T-cell (primary cell): ENCODE data around the gene PSENEN. TPM values are rescaled to one million over a fixed set of nuclear protein-coding genes. Genes with fewer than 3 reads are reported as not detected.
A peak's percentile ranks its signal among the peaks of the same experiment; 100 is the strongest.

Experiments
- ATAC-seq, 4 experiments: fragments of 200-7000 bp in 3 of 4; fragments of 150-1000 bp in 1 of 4; cut with Tn5 transposase; replicated peaks in 1 of 4; 1 replicate in 3 of 4; 2 replicates in 1 of 4; pipeline ENCODE4 v1.10.0; 2021; ENCODE audit warnings: moderate library complexity in 3 of 4, mild to moderate bottlenecking in 2 of 4, moderate number of reproducible peaks in 1 of 4
- CTCF ChIA-PET, 2 donors: fragments of 300-600 bp; sonication (Branson Sonifier 250); formaldehyde crosslinking; loops; one replicate each; lab custom pipeline; 2022; ENCODE audit warnings: antibody characterized with exemption in 2 of 2; lab: Charles Lee
- POLR2A ChIA-PET, 2 donors: fragments of 300-600 bp; sonication (Branson Sonifier 250); formaldehyde crosslinking; loops; one replicate each; lab custom pipeline; 2022; ENCODE audit warnings: antibody characterized with exemption in 2 of 2; lab: Charles Lee
- DNase-seq, 35 experiments: peaks; one replicate each; pipeline versions ENCODE4 v3.0.0 to v3.0.0-alpha.2; 2013 to 2023
- H3K27ac ChIP-seq: one replicate; pipeline ENCODE4 v1.5.1; 2013; ENCODE audit warnings: low read length
- H3K27me3 ChIP-seq, 2 experiments: replicated peaks in 1 of 2; 1 replicate in 1 of 2; 2 replicates in 1 of 2; pipeline versions ENCODE4 v1.6.1 to v1.7.0; 2013; ENCODE audit warnings: low read length in 1 of 2, mixed read lengths in 1 of 2; ENCODE audit not compliant: control insufficient read depth in 2 of 2, insufficient read depth in 2 of 2; ENCODE audit errors: extremely low read depth in 1 of 2
- H3K36me3 ChIP-seq, 2 donors: 1 replicate in 1 of 2; 2 replicates in 1 of 2; pipeline versions ENCODE4 v1.6.1 to v1.7.0; 2013; ENCODE audit warnings: low read length in 1 of 2; ENCODE audit not compliant: control insufficient read depth in 2 of 2, insufficient read depth in 1 of 2; ENCODE audit errors: extremely low read depth in 1 of 2
- H3K4me1 ChIP-seq, 2 experiments: 1 replicate in 1 of 2; 2 replicates in 1 of 2; pipeline versions ENCODE4 v1.6.1 to v1.7.0; 2013; ENCODE audit warnings: low read length in 2 of 2, mixed read lengths in 1 of 2; ENCODE audit not compliant: insufficient read depth in 2 of 2, control insufficient read depth in 1 of 2; ENCODE audit errors: extremely low read depth in 1 of 2
- H3K4me3 ChIP-seq, 2 donors: 1 replicate in 1 of 2; 2 replicates in 1 of 2; pipeline versions ENCODE4 v1.5.1 to v1.7.0; 2013; ENCODE audit warnings: mild to moderate bottlenecking in 2 of 2, low read length in 1 of 2, moderate library complexity in 1 of 2; ENCODE audit not compliant: control insufficient read depth in 1 of 2; ENCODE audit errors: extremely low read depth in 1 of 2
- H3K9me3 ChIP-seq: 2 replicates; pipeline ENCODE4 v1.7.0; 2013
- H3K27ac Mint-ChIP-seq, 2 donors: one replicate each; pipeline ENCODE4 v1.8.0; 2020 to 2021; ENCODE audit warnings: mild to moderate bottlenecking in 2 of 2, mixed read lengths in 2 of 2
- H3K27me3 Mint-ChIP-seq, 2 donors: one replicate each; pipeline ENCODE4 v1.8.0; 2021 to 2022; ENCODE audit warnings: mixed read lengths in 2 of 2
- H3K36me3 Mint-ChIP-seq: one replicate; pipeline ENCODE4 v1.8.0; 2021; ENCODE audit warnings: mixed read lengths
- H3K4me1 Mint-ChIP-seq, 3 donors: one replicate each; pipeline ENCODE4 v1.8.0; 2020 to 2022; ENCODE audit warnings: mixed read lengths in 3 of 3, mild to moderate bottlenecking in 1 of 3
- H3K4me3 Mint-ChIP-seq, 3 donors: one replicate each; pipeline ENCODE4 v1.8.0; 2020 to 2022; ENCODE audit warnings: mild to moderate bottlenecking in 3 of 3, mixed read lengths in 3 of 3, moderate library complexity in 3 of 3
- H3K9me3 Mint-ChIP-seq, 3 donors: one replicate each; pipeline ENCODE4 v1.8.0; 2020 to 2022; ENCODE audit warnings: mixed read lengths in 3 of 3
- WGBS: methylation state at CpG from one replicate; pipeline ENCODE4 v1.1.5; 2013; ENCODE audit warnings: missing lambda C conversion rate; ENCODE audit not compliant: insufficient coverage; 5-methylcytosine and 5-hydroxymethylcytosine counted together
- total RNA-seq, 35 experiments: library from RNA in 6 of 35; stranded (reverse) in 6 of 35; fragments of 120-200 nt in 1 of 35; gene quantifications; one replicate each; pipeline versions ENCODE4 v1.2.1 to v1.2.4 and lab custom pipeline; 2013 to 2026

Gene PSENEN
- total RNA-seq, 5 donors from 2014 or later (not counting 1 experiment from before 2014, with no cell fraction given) = 21.2 to 33.5 (median 24.5) TPM

DNA sequence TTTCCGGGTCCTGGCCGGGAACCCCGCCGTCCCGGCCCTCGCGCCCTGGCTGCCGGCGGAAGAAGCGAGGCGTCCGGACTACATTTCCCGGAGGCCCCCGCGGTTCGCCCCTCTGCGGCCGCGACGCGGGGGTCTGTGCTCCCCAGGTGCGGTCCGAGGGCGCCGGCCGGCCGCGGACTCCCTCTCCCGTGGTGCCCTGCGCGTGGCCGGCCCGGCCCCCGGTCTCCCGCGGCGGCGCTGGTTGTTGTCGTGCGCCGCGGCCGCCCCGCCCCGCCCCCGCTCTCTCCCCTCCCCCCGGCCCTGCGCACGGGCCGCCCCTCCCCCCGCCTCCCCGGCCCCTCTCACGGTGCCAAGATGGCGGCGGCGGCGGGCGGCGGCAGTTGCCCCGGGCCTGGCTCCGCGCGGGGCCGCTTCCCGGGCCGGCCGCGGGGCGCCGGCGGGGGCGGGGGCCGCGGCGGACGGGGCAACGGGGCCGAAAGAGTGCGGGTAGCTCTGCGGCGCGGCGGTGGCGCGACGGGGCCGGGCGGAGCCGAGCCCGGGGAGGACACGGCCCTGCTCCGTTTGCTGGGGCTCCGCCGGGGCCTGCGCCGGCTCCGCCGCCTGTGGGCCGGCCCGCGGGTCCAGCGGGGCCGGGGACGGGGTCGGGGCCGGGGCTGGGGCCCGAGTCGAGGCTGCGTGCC, 27.6 kb upstream of the PSENEN start, which contains the start of gene KMT2B:
Gene KMT2B (plus strand): TSS at position 339 of the 680 bp plus-strand sequence. CDS start 16 bp downstream, at position 355.
- Mint-ChIP-seq H3K4me3 (peak within 1 kb of the TSS; percentile 90 to 100 (median 91)), H3K4me1 (peaks cover 56 to 65% (median 61%) of the 10 kb centered on the region in 3 donors), H3K36me3 (peaks cover 18% of the 10 kb centered on the region), H3K27me3 (no peaks in the 10 kb centered on the region), H3K9me3 (no peaks in the 10 kb centered on the region), H3K27ac (peak within 1 kb of the TSS; percentile 94)
- no peaks in the 10 kb centered on the region for H3K9me3 ChIP-seq
- ChIA-PET POLR2A (no interaction called here), CTCF (no interaction called here)
- peak within 1 kb of the TSS; percentile 74 for H3K27ac ChIP-seq
- peak; percentile 50 to 58 (median 54) for ATAC-seq
- peaks cover 15 to 65% of the 10 kb centered on the region in 2 experiments for H3K4me1 ChIP-seq
- DNase-seq = peak in 2 of 35 experiments; percentile 15 to 16
- H3K27me3 ChIP-seq = no peaks in the 10 kb centered on the region
- peak within 1 kb of the TSS; percentile 84 to 85 for H3K4me3 ChIP-seq
- peaks cover 16 to 23% of the 10 kb centered on the region in 2 donors for H3K36me3 ChIP-seq
- under 1% methylated on average over 74 of the region's 109 CpGs for WGBS

DNA sequence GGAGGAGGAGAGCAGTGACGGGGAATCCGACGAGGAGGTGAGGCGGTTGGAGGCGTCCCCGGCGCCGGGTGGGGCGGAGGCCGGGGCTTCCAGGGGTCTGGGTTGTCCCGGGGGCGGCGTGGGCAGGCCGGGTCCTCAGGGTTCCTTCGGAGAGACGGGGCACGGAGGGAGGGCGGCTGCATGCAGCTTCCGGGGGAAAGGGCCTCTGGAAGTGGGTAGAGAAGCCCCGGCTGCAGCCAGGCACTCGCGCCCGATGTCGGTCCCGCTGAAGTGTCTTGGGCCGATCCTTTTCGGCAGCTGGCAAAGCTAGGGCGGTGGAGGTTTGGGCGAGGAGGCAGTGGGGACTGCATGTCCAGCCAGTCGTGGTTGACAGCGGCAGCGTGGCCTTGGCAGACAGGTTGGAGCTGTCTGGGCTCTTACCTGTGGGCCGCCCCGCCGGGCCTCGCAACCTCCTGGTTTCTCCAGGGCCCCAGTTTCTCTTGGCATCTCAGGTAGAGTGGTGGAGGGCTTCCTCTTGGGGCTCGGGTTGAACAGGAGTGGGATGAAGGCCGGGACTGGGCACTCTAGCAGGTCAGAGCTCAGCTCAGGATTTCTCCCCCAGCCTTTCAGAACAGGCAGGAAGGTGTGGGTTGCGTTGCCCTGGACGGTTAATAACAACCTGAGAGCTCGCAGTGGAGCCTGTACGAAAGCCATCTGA, 27.0 kb upstream of the PSENEN start:
- Histone ChIP-seq H3K4me3 (peak overlapping the region; percentile 70 to 74), H3K4me1 (peaks cover 11 to 58% of the 10 kb centered on the region in 2 experiments), H3K36me3 (peaks cover 20 to 30% of the 10 kb centered on the region in 2 donors), H3K27ac (peak overlapping the region; percentile 16), H3K9me3 (no peaks in the 10 kb centered on the region), H3K27me3 (no peaks in the 10 kb centered on the region)
- ATAC-seq = peak in 3 of 4 experiments; percentile 2 to 5 (median 3)
- ChIA-PET POLR2A (interaction anchor here in 1 of 2 donors (1.1 kb wide), 1 partner anchor 30 kb away, joined by 4 read pairs; the partner anchor contains the start of gene LIN37), CTCF (interaction anchor here in 1 of 2 donors (0.6 kb wide), 1 partner anchor 31 kb away, joined by 13 read pairs; no protein-coding TSS in a partner anchor)
- H3K36me3 Mint-ChIP-seq = peaks cover 22% of the 10 kb centered on the region
- H3K4me1 Mint-ChIP-seq = peaks cover 49 to 58% (median 54%) of the 10 kb centered on the region in 3 donors
- H3K9me3 Mint-ChIP-seq = no peaks in the 10 kb centered on the region
- H3K27ac Mint-ChIP-seq = peak overlapping the region; percentile 68 to 79
- peak in 25 of 35 experiments; percentile 12 to 56 (median 34) for DNase-seq
- WGBS = under 1% methylated on average over 38 of the region's 42 CpGs
- H3K27me3 Mint-ChIP-seq = no peaks in the 10 kb centered on the region
- peak overlapping the region; percentile 84 to 87 (median 84) for H3K4me3 Mint-ChIP-seq

DNA sequence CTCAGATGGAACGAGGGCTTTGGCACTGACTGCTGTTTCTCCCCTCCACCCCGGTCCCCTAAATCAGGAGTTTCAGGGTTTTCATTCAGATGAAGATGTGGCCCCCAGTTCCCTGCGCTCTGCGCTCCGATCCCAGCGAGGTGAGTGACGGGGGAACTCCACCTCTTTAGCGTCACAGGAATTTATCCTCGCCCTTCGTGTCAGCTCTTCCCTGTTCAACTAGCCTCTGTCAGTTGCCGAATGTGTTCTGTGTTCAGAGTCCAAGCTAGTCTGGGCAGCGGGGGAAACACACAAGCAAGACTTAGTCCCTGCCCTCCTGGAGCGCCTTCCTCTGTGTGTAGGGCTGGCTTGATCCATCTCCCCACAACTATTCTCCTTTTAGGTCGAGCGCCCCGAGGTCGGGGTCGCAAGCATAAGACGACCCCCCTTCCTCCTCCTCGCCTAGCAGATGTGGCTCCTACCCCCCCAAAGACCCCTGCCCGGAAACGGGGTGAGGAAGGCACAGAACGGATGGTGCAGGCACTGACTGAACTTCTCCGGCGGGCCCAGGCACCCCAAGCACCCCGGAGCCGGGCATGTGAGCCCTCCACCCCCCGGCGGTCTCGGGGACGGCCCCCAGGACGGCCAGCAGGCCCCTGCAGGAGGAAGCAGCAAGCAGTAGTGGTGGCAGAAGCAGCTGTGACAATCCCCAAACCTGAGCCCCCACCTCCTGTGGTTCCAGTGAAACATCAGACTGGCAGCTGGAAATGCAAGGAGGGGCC, 25.9 kb upstream of the PSENEN start:
- Histone ChIP-seq H3K4me1 (peaks cover 7 to 47% of the 10 kb centered on the region in 2 experiments), H3K9me3 (no peaks in the 10 kb centered on the region), H3K27me3 (no peaks in the 10 kb centered on the region), H3K4me3 (peak overlapping the region in 1 of 2 donors; percentile 74), H3K36me3 (peaks cover 25 to 40% of the 10 kb centered on the region in 2 donors), H3K27ac (no peak overlapping the region)
- DNase-seq = no peak
- no peak for ATAC-seq
- Mint-ChIP-seq H3K4me3 (peak overlapping the region; percentile 84 to 87 (median 84)), H3K27ac (peak overlapping the region; percentile 64 to 79), H3K27me3 (no peaks in the 10 kb centered on the region), H3K9me3 (no peaks in the 10 kb centered on the region), H3K4me1 (peaks cover 38 to 48% (median 43%) of the 10 kb centered on the region in 3 donors), H3K36me3 (peaks cover 23% of the 10 kb centered on the region)
- ChIA-PET POLR2A (interaction anchor here in 1 of 2 donors (1.1 kb wide), 1 partner anchor 29 kb away, joined by 4 read pairs; the partner anchor contains the start of gene LIN37), CTCF (interaction anchor here in 1 of 2 donors (0.6 kb wide), 2 partner anchors 32 to 186 kb away, joined by 3 to 13 read pairs; no protein-coding TSS in a partner anchor)
- WGBS = 95% methylated on average over 19 of the region's 32 CpGs

GRCh38 chr19:35720163-35720524, 25.3 kb upstream of the PSENEN start:
- ATAC-seq (no peak), DNase-seq (no peak)
- peaks cover 29 to 46% of the 10 kb centered on the region in 2 donors for H3K36me3 ChIP-seq
- ChIA-PET POLR2A (no interaction called here), CTCF (no interaction called here)
- peak overlapping the region; percentile 25 to 52 (median 41) for H3K4me3 Mint-ChIP-seq
- peaks cover 33 to 43% (median 38%) of the 10 kb centered on the region in 3 donors for H3K4me1 Mint-ChIP-seq
- H3K27ac ChIP-seq = no peak overlapping the region
- 95% methylated on average over 8 of the region's 9 CpGs for WGBS
- H3K4me3 ChIP-seq = no peak overlapping the region
- H3K27me3 ChIP-seq = no peaks in the 10 kb centered on the region
- H3K9me3 Mint-ChIP-seq = no peaks in the 10 kb centered on the region
- H3K27ac Mint-ChIP-seq = no peak overlapping the region
- no peaks in the 10 kb centered on the region for H3K9me3 ChIP-seq
- H3K36me3 Mint-ChIP-seq = peaks cover 27% of the 10 kb centered on the region
- no peaks in the 10 kb centered on the region for H3K27me3 Mint-ChIP-seq
- peaks cover 7 to 42% of the 10 kb centered on the region in 2 experiments for H3K4me1 ChIP-seq

GRCh38 chr19:35720648-35721047, 24.8 kb upstream of the PSENEN start:
- peaks cover 6 to 37% of the 10 kb centered on the region in 2 experiments for H3K4me1 ChIP-seq
- no peaks in the 10 kb centered on the region for H3K9me3 ChIP-seq
- Mint-ChIP-seq H3K4me3 (peak overlapping the region in 1 of 3 donors; percentile 25), H3K36me3 (peaks cover 32% of the 10 kb centered on the region), H3K27ac (no peak overlapping the region), H3K4me1 (peaks cover 32 to 39% (median 37%) of the 10 kb centered on the region in 3 donors), H3K27me3 (no peaks in the 10 kb centered on the region), H3K9me3 (no peaks in the 10 kb centered on the region)
- no peak for ATAC-seq
- H3K4me3 ChIP-seq = no peak overlapping the region
- DNase-seq = no peak
- POLR2A ChIA-PET = no interaction called here
- no peaks in the 10 kb centered on the region for H3K27me3 ChIP-seq
- CTCF ChIA-PET = no interaction called here
- peaks cover 34 to 51% of the 10 kb centered on the region in 2 donors for H3K36me3 ChIP-seq
- H3K27ac ChIP-seq = no peak overlapping the region
- 96% methylated on average over 6 of the region's 17 CpGs for WGBS
